Measurements from ENCODE around the gene SCARB2. TPM values are rescaled to one million over a fixed set of nuclear protein-coding genes. Genes with fewer than 3 reads are reported as not detected.

Gene SCARB2
- total RNA-seq, 1 donor from 2014 or later, result 181 TPM

GRCh38 chr4:76148142-76148865 is 65.3 kb downstream of the SCARB2 start, which contains the start of gene NUP54:
TSS of gene NUP54 (minus strand) at chr4:76148397. CDS start at chr4:76148374, 23 bp downstream.
- peak; percentile 98 for DNase-seq

GRCh38 chr4:76147454-76148141 is 66.0 kb downstream of the SCARB2 start:
- DNase-seq, result peak; percentile 76

GRCh38 chr4:76144546-76144945 is 69.1 kb downstream of the SCARB2 start:
- no peak for DNase-seq

- DNase-seq, result no peak
Observed at GRCh38 chr4:76141241-76141640, 72.4 kb downstream of the SCARB2 start.

- no peak for DNase-seq
Observed at GRCh38 chr4:76127754-76128153, 85.9 kb downstream of the SCARB2 start.

GRCh38 chr4:76125816-76126215 is 87.8 kb downstream of the SCARB2 start:
- no peak for DNase-seq

- no peak for DNase-seq
Observed at GRCh38 chr4:76120199-76120598, 93.4 kb downstream of the SCARB2 start.

- no peak for DNase-seq
Observed at GRCh38 chr4:76117536-76117935, 96.1 kb downstream of the SCARB2 start.

- no peak for DNase-seq
Observed at GRCh38 chr4:76116821-76117220, 96.8 kb downstream of the SCARB2 start.

Other genes with a start within 250 kb of the SCARB2 start
- gene SDAD1, start 222.9 kb downstream of the SCARB2 start, total RNA-seq, result 27.9 TPM
- gene CXCL9, start 206.3 kb downstream of the SCARB2 start, total RNA-seq, result not detected
- gene CXCL10, start 190.3 kb downstream of the SCARB2 start, total RNA-seq, result not detected
- not detected for gene CXCL11, start 177.8 kb downstream of the SCARB2 start, total RNA-seq
- 28.1 TPM for gene ART3, start 139.1 kb downstream of the SCARB2 start, total RNA-seq
- 58.5 TPM for gene NUP54, start 65.4 kb downstream of the SCARB2 start, total RNA-seq
- gene FAM47E, start 37.9 kb upstream of the SCARB2 start, total RNA-seq, result 3.0 TPM
- 64.8 TPM for gene STBD1, start 92.9 kb upstream of the SCARB2 start, total RNA-seq
- gene CCDC158, start 207.3 kb upstream of the SCARB2 start, total RNA-seq, result 0.51 TPM
- gene SHROOM3, start 221.4 kb upstream of the SCARB2 start, total RNA-seq, result 17.5 TPM